A673 (cell line): ENCODE measurements around the gene ARMCX5.

Source experiments
- EZH2 ChIP-seq: fragments of 200-600 bp; sonication (generic); IDR thresholded peaks from 2 replicates; pipeline ENCODE4 v1.6.1; 2017; ENCODE audit warnings: borderline replicate concordance, low read depth, mild to moderate bottlenecking, mixed read lengths, antibody characterized with exemption, low read length; ENCODE audit not compliant: poor library complexity, severe bottlenecking
- TF ChIP-seq, protein P1 (sequence below): fragments of 300-800, 200-600 bp; sonication (generic); conservative IDR thresholded peaks from 2 replicates; pipeline ENCODE4 v1.5.1; 2017; ENCODE audit warnings: low read depth, mild to moderate bottlenecking, antibody characterized with exemption, low read length, moderate library complexity, mixed read lengths

GRCh38 chrX:102558607-102559006, 40.7 kb upstream of the ARMCX5 start:
- TF ChIP-seq, protein P1, sequence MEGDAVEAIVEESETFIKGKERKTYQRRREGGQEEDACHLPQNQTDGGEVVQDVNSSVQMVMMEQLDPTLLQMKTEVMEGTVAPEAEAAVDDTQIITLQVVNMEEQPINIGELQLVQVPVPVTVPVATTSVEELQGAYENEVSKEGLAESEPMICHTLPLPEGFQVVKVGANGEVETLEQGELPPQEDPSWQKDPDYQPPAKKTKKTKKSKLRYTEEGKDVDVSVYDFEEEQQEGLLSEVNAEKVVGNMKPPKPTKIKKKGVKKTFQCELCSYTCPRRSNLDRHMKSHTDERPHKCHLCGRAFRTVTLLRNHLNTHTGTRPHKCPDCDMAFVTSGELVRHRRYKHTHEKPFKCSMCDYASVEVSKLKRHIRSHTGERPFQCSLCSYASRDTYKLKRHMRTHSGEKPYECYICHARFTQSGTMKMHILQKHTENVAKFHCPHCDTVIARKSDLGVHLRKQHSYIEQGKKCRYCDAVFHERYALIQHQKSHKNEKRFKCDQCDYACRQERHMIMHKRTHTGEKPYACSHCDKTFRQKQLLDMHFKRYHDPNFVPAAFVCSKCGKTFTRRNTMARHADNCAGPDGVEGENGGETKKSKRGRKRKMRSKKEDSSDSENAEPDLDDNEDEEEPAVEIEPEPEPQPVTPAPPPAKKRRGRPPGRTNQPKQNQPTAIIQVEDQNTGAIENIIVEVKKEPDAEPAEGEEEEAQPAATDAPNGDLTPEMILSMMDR, result no peak
- TF ChIP-seq EZH2, result no peak
